ENCODE measurements around the gene OBP2B.
"Not testable (repeated sequence)": the region's sequence is repeated elsewhere in the genome, so short reads cannot be mapped to it uniquely, and the experiment has no call there.

OBP2B gene, protein sequence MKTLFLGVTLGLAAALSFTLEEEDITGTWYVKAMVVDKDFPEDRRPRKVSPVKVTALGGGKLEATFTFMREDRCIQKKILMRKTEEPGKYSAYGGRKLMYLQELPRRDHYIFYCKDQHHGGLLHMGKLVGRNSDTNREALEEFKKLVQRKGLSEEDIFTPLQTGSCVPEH

DNA sequence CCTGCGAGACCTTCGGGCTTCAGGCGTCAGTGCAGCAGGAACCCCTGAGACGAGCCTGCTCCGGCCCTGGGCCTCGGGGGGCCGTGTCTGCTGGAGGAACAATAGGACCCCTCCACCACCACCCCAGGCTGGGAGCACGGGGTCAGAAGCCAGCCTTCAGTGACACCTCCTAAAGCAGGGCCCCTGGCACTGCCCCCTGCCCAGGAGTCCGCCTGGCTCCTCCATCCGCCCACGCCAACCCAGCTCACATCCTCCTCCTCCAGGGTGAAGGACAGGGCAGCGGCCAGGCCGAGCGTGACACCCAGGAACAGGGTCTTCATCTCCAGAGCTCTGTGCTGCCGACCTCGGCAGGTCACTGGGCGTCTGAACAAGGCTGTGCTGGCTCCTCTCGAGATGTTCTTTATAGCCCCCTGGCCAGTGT lies at the start of gene OBP2B:
Gene OBP2B, minus strand, starts transcription at position 371 of the 421 bp plus-strand sequence. Its CDS starts 51 bp downstream, at position 320.
- DNase-seq, result not testable (repeated sequence)

DNA sequence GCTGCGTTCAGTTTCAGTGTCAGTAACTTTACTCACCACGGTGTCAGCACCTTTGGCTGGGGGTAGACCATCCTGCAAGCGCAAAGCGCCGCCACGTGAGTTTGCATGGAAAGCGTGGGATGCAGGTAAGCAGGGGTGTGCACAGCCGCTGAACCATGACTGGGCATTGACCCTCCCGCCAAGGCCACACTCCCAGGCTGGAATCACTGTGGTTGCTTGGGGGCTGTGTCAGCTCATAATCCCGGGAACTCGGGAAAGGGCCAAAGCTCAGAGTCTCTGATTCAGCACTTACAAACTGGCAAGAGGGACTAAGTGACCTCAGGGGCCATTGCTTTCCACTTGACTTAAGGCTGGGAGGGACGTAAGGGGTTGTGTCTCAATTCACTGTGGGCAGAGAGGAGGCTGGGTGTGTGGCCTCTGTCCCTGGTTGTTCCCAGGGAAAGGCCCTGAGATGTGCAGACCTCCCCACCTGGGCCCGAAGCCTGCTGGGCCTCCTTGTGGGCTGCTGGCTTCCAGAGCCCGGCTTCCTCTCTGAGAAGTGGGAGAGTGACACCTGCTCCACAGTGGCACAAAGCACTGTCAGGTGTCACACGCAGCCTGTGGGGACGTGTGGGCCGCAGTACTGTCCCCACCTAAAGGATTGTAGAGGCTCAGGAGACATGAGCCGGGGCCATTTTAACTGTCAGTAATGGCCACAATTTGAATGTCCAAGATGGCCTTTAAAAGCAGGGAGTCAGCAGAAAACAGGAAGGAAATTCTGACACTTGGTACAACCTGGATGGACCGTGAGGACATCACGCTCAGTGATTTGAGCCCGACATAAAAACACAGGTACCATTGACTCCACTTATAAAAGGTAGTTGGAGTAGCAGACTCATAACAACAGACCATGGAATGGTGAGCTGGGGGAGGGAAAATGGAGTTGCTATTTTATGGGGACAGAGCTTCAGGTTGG lies 49.3 kb upstream of the OBP2B start:
- DNase-seq, result no peak

GRCh38 chr9:133257465-133257956 lies 48.5 kb upstream of the OBP2B start:
- no peak for DNase-seq

GRCh38 chr9:133256686-133257091 lies 47.6 kb upstream of the OBP2B start:
- DNase-seq, result no peak

DNA sequence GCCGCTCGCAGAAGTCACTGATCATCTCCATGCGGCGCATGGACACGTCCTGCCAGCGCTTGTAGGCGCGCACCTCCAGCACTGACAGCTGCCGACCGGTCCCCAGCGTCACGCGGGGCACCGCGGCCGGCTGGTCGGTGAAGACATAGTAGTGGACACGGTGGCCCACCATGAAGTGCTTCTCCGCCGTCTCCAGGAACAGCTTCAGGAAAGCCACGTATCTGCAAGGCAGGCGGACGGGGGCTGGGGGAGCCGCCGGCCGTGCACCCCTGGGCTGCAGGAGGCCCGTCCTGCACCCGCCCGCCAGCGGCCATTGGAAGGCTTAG lies 47.0 kb upstream of the OBP2B start:
- no peak for DNase-seq

DNA sequence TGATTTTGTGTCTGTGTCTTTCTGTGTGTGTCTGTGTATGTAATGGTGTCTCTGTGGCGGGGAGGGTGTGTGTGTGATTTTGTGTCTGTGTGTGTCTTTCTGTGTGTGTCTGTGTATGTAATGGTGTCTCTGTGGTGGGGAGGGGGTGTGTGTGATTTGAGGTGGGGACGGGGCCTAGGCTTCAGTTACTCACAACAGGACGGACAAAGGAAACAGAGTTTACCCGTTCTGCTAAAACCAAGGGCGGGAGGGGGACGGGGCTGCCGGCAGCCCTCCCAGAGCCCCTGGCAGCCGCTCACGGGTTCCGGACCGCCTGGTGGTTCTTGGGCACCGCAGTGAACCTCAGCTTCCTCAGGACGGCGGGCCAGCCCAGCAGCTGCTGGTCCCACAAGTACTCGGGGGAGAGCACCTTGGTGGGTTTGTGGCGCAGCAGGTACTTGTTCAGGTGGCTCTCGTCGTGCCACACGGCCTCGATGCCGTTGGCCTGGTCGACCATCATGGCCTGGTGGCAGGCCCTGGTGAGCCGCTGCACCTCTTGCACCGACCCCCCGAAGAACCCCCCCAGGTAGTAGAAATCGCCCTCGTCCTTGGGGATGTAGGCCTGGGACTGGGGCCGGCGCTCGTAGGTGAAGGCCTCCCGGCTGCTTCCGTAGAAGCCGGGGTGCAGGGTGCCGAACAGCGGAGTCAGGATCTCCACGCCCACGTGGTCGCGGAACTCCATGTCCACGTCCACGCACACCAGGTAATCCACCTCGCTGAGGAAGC lies 46.5 kb upstream of the OBP2B start:
- no peak for DNase-seq

DNA sequence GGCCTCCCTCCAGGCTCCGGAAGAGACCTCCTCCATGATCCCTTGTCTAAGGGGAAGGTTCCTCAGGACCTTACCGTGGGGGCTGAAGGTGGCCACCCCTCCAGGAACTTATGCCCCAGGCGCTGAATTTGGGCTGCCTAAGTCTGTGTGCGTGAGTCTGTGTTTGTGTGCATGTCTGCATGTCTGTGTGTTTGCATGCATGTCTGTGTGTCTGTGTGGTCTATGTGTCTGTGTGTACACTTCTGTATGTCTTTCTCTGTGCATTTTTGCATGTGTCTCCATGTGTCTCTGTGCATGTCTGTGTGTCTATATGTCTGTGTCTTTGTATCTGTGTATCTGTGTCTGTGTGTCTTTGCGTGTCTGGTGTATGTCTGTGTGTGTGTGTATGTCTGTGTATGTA lies 45.4 kb upstream of the OBP2B start:
- no peak for DNase-seq

DNA sequence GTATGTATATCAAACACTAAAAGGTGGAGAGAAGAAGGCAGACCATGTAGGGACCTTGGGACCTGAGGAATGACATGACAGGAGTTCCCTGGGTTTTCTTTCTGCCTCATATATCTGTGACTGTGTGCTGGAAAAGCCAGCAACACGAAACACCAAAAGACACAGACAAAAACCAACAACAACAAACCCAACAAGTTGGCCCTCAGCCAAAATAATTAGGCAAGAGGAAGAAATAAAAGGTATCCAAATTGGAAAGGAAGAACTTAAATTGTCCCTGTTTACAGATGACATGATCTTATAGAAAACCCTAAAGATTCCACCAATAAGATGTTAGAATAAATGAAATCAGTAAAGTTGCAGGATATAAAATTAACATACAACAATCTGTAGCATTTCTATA lies 44.2 kb upstream of the OBP2B start:
- no peak for DNase-seq

GRCh38 chr9:133252301-133253020 lies 43.4 kb upstream of the OBP2B start:
- no peak for DNase-seq

DNA sequence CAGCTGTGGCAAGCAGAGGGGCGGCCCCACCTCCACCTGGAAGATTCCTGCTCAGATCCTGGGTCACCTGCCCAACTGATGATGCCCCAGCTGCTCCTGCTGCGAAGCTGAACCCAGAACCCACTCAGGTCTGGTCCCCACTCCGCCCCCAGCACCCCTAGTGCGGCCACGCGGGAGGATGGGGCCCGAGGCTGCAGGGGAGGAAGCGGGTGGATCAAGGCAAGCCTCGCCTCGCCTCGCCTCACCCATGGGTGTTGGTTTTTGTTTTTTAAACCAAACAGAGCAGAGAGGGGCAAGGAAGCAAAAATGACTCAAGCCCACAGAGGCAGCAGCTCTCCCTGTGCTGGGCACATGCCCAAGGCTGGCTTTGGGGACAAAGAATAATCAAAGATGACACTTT lies 42.7 kb upstream of the OBP2B start:
- DNase-seq, result no peak

- DNase-seq, result not testable (repeated sequence)
These were observed 42.2 kb upstream of the OBP2B start for GRCh38 chr9:133251221-133251620.

DNA sequence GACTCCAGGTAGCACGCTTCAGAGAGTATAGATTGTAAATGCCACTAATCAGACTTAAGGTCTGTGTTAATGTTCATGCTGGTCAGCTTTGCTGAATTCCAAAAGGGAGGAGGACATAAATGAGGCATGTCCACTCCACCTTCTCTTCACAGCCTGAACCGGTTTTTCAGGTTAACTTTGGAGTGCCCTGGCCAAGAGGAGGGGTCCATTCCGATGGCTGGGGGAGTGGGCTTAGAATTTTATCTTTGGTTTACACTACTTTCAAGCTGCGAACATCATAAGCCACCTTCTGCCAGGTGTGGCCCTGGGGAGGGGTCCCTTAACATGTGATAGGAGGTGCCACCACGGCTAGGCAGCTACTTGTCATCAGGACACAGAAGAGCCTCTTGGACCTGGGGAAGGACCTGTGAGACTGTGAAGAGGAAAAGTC lies 41.7 kb upstream of the OBP2B start:
- DNase-seq, result no peak

- no peak for DNase-seq
These were observed 40.3 kb upstream of the OBP2B start for GRCh38 chr9:133249337-133249736.

GRCh38 chr9:133248726-133249295 lies 39.8 kb upstream of the OBP2B start:
- no peak for DNase-seq

DNA sequence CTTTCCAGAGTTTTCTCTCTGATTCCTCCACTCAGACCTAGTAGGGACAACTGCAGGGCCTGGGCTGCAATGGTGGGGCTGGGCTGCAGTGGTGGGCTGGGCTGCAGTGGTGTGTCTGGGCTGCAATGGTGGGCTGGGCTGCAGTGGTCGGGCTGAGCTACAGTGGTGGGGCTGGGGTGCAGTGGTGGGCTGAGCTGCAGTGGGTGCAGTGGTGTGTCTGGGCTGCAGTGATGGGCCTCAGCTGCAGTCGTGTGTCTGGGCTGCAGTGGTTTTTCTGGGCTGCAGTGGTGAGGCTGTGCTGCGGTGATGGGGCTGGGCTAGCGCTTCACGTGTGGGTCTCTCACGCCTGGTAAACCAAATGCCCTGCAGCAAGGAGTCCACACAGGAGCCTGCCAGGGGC lies 38.6 kb upstream of the OBP2B start:
- DNase-seq, result no peak

- DNase-seq, result no peak
These were observed 37.9 kb upstream of the OBP2B start for GRCh38 chr9:133246991-133247390.

GRCh38 chr9:133246562-133246961 lies 37.5 kb upstream of the OBP2B start:
- no peak for DNase-seq

DNA sequence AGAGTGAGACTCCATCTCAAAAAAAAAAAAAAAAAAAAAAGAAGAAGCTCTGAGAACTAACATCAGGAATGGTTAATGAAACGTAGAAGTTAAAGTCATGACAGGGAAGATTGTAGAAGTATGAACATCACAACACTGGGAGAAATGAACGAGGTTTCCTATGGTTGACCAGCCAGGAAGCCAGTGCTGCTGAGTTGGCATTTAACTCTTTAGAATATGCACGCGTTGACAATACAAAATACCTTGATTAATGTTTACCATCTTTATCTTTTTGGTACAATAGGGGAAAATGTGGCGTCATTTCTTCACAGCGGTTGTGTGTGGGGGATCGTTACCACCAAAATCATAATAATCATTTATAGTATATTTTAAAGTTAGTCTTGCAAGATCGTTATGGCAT lies 33.9 kb upstream of the OBP2B start:
- no peak for DNase-seq

DNA sequence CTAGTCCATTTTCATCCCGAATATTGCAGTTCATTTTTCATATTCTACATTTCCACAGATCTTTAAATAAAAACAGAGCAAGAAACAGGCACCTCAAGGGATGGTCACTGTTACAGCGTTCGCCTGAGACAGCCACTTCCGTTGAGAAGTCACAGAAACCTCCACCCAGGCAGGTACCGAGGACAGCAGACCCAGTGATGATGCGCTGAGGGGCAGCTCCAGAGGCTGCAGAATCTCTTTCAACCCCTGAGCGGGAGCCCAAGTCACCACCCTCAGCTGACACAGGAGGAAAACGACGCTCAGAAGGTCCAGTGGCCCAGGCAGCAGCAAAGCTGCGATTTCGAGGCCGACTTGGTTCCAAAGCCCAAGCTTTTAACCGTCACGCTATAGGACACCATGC lies 33.2 kb upstream of the OBP2B start:
- no peak for DNase-seq

GRCh38 chr9:133239533-133240090 lies 30.6 kb upstream of the OBP2B start:
- no peak for DNase-seq

GRCh38 chr9:133238851-133239532 lies 29.9 kb upstream of the OBP2B start:
- peak; percentile 64 for DNase-seq

Measured in activated CD8-positive, alpha-beta memory T cell treated with anti-CD3 and anti-CD28 coated beads, Interleukin-2, amount 50 U/mL, for 4 hours (primary cell).